ENCODE results near the gene TEKTIP1. TPM values are rescaled to one million over a fixed set of nuclear protein-coding genes. Genes with fewer than 3 reads are reported as not detected.
"Not testable (repeated sequence)": the region's sequence is repeated elsewhere in the genome, so short reads cannot be mapped to it uniquely, and the experiment has no call there.

TEKTIP1 gene
- total RNA-seq, 6 donors from 2014 or later, result 1.6 to 7.3 (median 6.2) TPM; not detected in 3

GRCh38 chr19:3527238-3527910 is 11.6 kb upstream of the TEKTIP1 start:
- TF ChIP-seq CTCF (IDR thresholded peaks at IDR 0.05) (no peak), EP300 (IDR thresholded peaks at IDR 0.05) (no peak), POLR2A (IDR thresholded peaks at IDR 0.05) (no peak), POLR2AphosphoS5 (IDR thresholded peaks at IDR 0.05) (no peak)
- WGBS, 2 donors, result 95% methylated on average over 19 of the region's 21 CpGs; no CpG with 5 or more reads in 1 of the 2 donors
- Histone ChIP-seq H3K27me3 (no peaks in the 10 kb centered on the region), H3K27ac (no peak overlapping the region), H3K4me1 (no peaks in the 10 kb centered on the region), H3K4me3 (no peak overlapping the region), H3K36me3 (peaks cover 19 to 76% (median 74%) of the 10 kb centered on the region in 4 donors), H3K9me3 (no peaks in the 10 kb centered on the region)
- DNase-seq (peak in 1 of 2 donors; percentile 56), ATAC-seq (ENCODE audit: low FRiP score in 2 of 2) (no peak)

- TF ChIP-seq EP300 (IDR thresholded peaks at IDR 0.05) (no peak), POLR2AphosphoS5 (IDR thresholded peaks at IDR 0.05) (no peak), POLR2A (IDR thresholded peaks at IDR 0.05) (no peak), CTCF (IDR thresholded peaks at IDR 0.05) (no peak)
- no peaks in the 10 kb centered on the region for H3K9me3 ChIP-seq
- H3K27ac ChIP-seq, result no peak overlapping the region
- H3K4me3 ChIP-seq, result no peak overlapping the region
- ATAC-seq (ENCODE audit: low FRiP score in 2 of 2) (no peak), DNase-seq (peak in 1 of 2 donors; percentile 36)
- peaks cover 19 to 77% (median 76%) of the 10 kb centered on the region in 4 donors for H3K36me3 ChIP-seq
- no peaks in the 10 kb centered on the region for H3K27me3 ChIP-seq
- WGBS, 2 donors, result 92 to 98% methylated on average over 12 to 14 of the region's 14 CpGs
- no peaks in the 10 kb centered on the region for H3K4me1 ChIP-seq
Observed at GRCh38 chr19:3528080-3528479, 10.9 kb upstream of the TEKTIP1 start.

GRCh38 chr19:3528539-3529211 is 10.3 kb upstream of the TEKTIP1 start:
- WGBS, 2 donors, result 91 to 93% methylated on average over 20 of the region's 20 CpGs
- H3K9me3 ChIP-seq, result no peaks in the 10 kb centered on the region
- DNase-seq (no peak), ATAC-seq (ENCODE audit: low FRiP score in 2 of 2) (no peak)
- no peak for TF ChIP-seq POLR2A (IDR thresholded peaks at IDR 0.05)
- TF ChIP-seq CTCF (IDR thresholded peaks at IDR 0.05), result no peak
- H3K4me3 ChIP-seq, result no peak overlapping the region
- no peak overlapping the region for H3K27ac ChIP-seq
- peaks cover 19 to 77% (median 76%) of the 10 kb centered on the region in 4 donors for H3K36me3 ChIP-seq
- H3K27me3 ChIP-seq, result no peaks in the 10 kb centered on the region
- H3K4me1 ChIP-seq, result no peaks in the 10 kb centered on the region

GRCh38 chr19:3529299-3529698 is 9.7 kb upstream of the TEKTIP1 start:
- H3K36me3 ChIP-seq, result peaks cover 19 to 76% (median 75%) of the 10 kb centered on the region in 4 donors
- not testable (repeated sequence) for H3K27ac ChIP-seq; ATAC-seq (ENCODE audit: low FRiP score in 2 of 2); H3K4me3 ChIP-seq; H3K4me1 ChIP-seq; H3K9me3 ChIP-seq; H3K27me3 ChIP-seq; DNase-seq
- 90 to 92% methylated on average over 7 of the region's 7 CpGs for WGBS, 2 donors

- H3K4me1 ChIP-seq, result no peaks in the 10 kb centered on the region
- 92 to 96% methylated on average over 12 of the region's 12 CpGs for WGBS, 2 donors
- DNase-seq, result no peak
- H3K27ac ChIP-seq, result no peak overlapping the region
- peaks cover 19 to 78% (median 77%) of the 10 kb centered on the region in 4 donors for H3K36me3 ChIP-seq
- TF ChIP-seq EP300 (IDR thresholded peaks at IDR 0.05) (no peak), POLR2A (IDR thresholded peaks at IDR 0.05) (no peak), CTCF (IDR thresholded peaks at IDR 0.05) (no peak), POLR2AphosphoS5 (IDR thresholded peaks at IDR 0.05) (no peak)
- no peaks in the 10 kb centered on the region for H3K9me3 ChIP-seq
- no peak overlapping the region for H3K4me3 ChIP-seq
- ATAC-seq (ENCODE audit: low FRiP score in 2 of 2), result no peak
- no peaks in the 10 kb centered on the region for H3K27me3 ChIP-seq
Observed at GRCh38 chr19:3530389-3530788, 8.6 kb upstream of the TEKTIP1 start.

Data from upper lobe of left lung (tissue), 6 donors.